Measurements from ENCODE around the gene ZNF627.
"Not testable (repeated sequence)": the region's sequence is repeated elsewhere in the genome, so short reads cannot be mapped to it uniquely, and the experiment has no call there.

The ZNF627 gene

DNA sequence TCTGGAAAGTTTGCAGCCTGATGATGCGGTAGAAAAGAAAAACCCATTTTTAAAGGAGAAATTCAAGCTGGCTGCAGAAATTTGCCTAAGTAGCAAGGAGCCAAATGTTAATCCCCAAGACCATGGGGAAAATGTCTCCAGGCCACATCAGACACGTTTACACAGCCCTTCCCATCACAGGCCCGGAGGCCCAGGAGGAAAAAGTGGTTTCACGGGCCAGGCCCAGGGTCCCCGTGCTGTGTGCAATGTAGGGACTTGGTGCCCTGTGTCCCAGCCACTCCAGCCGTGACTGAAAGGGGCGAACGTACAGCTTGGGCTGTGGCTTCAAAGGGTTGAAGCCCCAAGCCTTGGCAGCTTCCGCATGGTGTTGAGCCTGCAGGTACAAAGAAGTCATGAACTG is 35.9 kb downstream of the ZNF627 start:
- no peak for DNase-seq

- DNase-seq: not testable (repeated sequence)
Observed at GRCh38 chr19:11634018-11634662, 36.9 kb downstream of the ZNF627 start.

DNA sequence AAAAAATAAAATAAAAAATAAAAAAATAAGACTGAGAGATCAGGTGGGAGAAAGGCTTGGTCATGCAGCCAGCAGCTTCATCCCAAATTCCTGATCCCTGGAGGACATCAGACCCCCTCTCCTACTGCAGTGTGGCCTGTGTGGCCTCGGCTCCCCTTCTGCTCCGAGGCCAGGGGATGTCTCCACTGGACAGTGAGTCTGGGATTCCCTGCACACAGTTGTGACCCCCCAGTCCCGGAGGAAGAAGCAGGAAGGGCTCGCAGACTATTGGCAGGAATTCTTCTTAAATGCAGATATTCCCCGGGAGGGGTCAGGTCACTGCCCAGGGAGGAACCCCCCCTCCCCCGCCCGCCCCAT is 41.9 kb downstream of the ZNF627 start:
- DNase-seq: no peak

DNA sequence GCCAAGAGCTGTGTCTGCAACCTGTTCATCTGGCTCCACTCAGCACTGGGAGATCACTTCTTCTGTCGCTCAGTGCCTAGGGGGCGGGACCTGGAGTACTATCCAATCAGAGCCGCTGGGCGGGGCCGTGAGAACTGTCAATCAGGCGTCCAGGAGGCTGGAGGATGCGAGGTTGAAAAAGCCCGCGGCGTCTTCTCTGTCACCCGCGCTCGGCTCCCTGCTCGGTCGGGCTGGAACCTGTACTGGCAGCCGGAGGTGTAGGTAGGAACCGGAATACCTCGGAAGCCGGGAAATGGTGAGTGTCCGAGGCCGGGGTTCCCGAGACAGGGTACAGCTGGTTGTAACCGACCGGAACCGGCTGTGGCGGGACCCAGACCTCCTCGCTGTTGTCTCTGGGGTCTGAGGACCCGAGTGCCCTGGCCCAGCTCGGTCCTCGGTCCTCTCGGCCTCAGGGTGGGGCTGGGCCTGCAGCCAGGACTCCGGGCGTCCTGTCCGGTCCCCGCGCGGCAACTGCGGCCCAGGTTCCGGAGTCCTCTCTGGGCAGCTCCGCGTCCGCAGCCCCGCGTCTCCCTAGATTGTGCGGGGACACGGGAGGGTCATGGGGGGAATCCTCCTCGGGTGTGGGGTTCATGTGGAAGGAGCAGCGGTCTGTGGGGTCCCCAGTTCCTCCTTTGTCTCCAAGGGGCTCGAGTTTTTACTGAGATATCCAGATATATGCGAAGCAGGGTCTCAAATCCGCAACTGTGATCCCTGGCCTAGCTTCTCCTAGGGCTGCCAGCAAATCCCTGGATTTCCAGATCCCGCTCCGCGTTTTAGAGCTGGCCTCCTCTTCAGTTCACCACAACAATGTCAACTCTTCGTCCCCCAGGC is 42.6 kb downstream of the ZNF627 start:
- DNase-seq: peak; percentile 97

GRCh38 chr19:11641244-11641643 is 44.0 kb downstream of the ZNF627 start:
- no peak for DNase-seq

GRCh38 chr19:11642902-11643301 is 45.6 kb downstream of the ZNF627 start:
- DNase-seq: no peak

- DNase-seq: no peak
Observed at GRCh38 chr19:11649941-11650340, 52.7 kb downstream of the ZNF627 start.

GRCh38 chr19:11651062-11651461 is 53.8 kb downstream of the ZNF627 start:
- DNase-seq: no peak

DNA sequence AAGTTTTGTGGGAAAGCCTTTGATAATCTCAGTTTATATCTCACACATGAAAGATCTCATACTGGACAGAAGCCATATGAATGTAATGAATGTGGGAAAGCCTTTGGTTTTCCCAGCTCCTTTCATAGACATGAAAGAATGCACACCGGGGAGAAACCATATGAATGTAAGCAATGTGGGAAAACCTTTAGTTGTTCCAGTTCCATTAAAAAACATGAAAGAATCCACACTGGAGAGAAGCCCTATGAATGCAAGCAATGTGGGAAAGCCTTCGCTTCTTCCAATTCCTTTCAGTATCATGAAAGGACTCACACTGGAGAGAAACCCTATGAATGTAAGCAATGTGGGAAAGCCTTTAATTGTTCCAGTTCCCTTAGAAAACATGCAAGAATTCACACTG is 54.8 kb downstream of the ZNF627 start:
- no peak for DNase-seq

DNA sequence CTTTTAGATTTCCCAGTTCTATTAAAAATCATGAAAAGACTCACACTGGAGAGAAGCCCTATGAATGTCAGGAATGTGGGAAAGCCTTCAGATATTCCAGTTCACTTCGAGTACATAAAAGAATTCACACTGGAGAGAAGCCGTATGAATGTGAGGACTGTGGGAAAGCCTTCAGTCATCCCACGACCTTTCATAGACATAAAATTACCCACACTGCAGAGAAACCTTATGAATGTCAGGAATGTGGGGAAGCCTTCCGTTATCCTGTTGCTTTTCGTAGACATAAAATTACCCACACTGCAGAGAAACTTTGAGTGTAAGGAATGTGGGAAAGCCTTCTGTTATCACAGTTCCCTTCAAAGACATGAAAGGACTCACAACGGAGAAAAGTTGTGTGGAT is 55.2 kb downstream of the ZNF627 start:
- no peak for DNase-seq

GRCh38 chr19:11656535-11656934 is 59.3 kb downstream of the ZNF627 start:
- no peak for DNase-seq

DNA sequence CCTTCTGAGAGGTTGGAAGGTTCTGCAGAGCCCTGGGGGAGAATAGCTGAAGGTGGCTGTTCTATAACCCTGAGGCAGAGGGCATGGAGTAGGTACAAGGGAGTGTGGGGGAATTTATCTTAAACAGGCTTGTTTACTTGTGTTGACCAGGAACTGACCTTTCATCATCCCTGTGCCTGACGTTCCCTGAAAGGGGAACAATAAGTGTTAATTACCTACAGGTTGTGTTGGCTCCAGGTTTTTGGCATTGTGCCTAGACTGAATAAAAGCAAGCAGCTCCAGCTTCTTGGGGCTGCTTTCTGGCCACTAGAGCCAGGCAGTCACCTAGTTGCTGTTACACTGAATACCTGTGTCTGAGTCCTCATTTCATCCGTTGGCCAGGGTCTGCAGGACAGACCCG is 60.0 kb downstream of the ZNF627 start:
- no peak for DNase-seq

DNA sequence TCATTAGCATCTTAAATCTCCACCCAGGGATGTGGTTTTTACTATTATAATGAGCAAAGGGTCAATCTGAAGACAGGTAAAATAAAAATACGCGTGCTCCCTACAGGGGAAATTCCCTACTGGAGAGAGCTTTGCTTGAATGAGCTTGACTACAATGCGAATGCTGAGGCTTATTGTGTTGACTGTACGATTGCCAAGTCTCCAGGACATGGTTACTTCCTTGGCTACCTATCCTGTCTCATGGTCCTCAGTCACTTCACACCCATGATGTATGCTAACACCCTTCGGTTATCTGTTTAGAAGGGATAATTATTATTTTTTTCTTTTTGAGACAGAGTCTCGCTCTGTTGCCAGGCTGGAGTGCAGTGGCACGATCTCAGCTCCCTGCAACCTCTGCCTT is 61.7 kb downstream of the ZNF627 start:
- no peak for DNase-seq

DNA sequence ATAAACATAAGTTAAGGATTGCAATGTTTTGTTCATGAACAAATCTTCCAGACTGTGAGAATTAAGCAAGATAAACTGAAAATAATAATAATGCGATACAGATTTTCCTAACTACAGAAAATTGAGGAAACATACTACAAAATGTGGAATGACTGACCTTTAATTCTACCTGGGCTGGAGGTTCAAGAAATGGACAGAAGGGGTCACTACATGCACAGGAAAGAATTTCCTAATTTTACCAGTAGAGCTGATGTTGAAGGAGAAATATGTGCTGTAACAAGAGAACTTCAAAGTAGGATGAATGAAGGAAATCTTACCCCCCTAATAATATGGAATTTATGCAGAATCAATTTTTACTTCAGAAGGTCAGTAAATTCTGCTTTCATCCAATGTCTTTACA is 62.3 kb downstream of the ZNF627 start:
- no peak for DNase-seq

DNA sequence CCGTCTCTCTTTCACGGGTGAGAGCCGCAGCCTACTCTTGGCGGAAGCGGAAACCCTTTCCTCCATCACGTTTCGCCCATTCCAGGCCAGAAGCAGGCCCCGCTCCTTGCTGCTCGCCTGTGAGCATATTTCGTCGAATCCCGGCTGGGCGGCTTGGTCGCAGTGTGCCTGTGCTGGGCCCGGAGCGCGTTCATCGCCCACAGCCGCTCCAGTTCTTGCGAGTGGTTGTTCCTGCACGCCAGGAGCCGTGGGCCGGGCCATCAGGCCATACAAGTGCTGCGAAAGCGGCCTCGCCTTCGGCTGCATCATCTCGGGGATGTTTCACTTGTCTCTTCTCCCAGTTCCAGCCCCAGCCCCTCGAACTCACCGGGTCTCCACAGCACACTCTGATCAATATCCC is 65.0 kb downstream of the ZNF627 start:
- DNase-seq: no peak

GRCh38 chr19:11663181-11663591 is 65.9 kb downstream of the ZNF627 start:
- no peak for DNase-seq
